ENCODE measurements around the gene KCNQ5.

GRCh38 chr6:72689107-72689954, 67.5 kb downstream of the KCNQ5 start:
- TF ChIP-seq CTCF (IDR thresholded peaks at IDR 0.05) (no peak), POLR2A (IDR thresholded peaks at IDR 0.05) (no peak), POLR2AphosphoS5 (IDR thresholded peaks at IDR 0.05) (no peak), EP300 (IDR thresholded peaks at IDR 0.05) (no peak)
